Measurements from ENCODE around the gene AIMP1. TPM values are rescaled to one million over a fixed set of nuclear protein-coding genes. Genes with fewer than 3 reads are reported as not detected.

The AIMP1 gene
- total and polyA plus RNA-seq, 8 donors = 38.9 to 63.3 (median 52.7) TPM

DNA sequence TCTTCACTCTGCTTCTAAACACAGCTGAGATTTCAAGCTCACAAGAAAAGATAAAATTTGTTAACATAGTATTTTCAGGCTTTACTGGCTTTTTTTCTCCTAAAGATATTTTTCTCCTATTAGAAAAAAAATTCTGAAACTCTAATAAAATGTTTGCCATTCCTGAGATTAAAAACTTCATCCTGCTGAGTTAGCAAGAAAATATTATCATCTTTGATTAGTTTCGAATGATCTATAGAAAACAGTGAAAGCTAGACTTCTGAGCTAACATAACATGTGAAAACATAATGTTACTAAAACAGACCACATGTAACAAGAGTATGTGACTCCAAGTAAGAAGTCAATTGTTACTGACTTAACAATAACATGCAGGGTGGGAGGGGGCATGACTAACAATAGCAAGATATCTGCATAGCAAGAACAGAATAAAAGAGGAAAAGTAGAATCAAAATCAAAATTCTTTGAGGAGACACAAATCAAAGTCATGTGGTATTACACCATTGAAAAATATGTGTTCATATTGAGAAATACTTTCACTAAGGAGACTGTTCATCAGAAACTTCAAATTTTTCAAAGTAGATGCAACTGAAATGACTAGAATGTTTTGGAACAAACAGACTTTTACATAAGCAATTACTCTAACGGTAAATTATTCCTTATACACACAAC, 14.8 kb upstream of the AIMP1 start:
- DNase-seq (no peak), ATAC-seq (no peak)
- TF ChIP-seq, protein P1, sequence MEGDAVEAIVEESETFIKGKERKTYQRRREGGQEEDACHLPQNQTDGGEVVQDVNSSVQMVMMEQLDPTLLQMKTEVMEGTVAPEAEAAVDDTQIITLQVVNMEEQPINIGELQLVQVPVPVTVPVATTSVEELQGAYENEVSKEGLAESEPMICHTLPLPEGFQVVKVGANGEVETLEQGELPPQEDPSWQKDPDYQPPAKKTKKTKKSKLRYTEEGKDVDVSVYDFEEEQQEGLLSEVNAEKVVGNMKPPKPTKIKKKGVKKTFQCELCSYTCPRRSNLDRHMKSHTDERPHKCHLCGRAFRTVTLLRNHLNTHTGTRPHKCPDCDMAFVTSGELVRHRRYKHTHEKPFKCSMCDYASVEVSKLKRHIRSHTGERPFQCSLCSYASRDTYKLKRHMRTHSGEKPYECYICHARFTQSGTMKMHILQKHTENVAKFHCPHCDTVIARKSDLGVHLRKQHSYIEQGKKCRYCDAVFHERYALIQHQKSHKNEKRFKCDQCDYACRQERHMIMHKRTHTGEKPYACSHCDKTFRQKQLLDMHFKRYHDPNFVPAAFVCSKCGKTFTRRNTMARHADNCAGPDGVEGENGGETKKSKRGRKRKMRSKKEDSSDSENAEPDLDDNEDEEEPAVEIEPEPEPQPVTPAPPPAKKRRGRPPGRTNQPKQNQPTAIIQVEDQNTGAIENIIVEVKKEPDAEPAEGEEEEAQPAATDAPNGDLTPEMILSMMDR (IDR thresholded peaks at IDR 0.05) = no peak
- H3K27me3 ChIP-seq = no peaks in the 10 kb centered on the region
- H3K4me1 ChIP-seq = no peaks in the 10 kb centered on the region
- peaks cover 0 to 22% of the 10 kb centered on the region in 2 donors for H3K36me3 ChIP-seq
- H3K4me3 ChIP-seq = no peak overlapping the region
- intact Hi-C loops (cut with DNase I) = no loop called here
- H3K27ac ChIP-seq = no peak overlapping the region
- no peaks in the 10 kb centered on the region for H3K9me3 ChIP-seq

DNA sequence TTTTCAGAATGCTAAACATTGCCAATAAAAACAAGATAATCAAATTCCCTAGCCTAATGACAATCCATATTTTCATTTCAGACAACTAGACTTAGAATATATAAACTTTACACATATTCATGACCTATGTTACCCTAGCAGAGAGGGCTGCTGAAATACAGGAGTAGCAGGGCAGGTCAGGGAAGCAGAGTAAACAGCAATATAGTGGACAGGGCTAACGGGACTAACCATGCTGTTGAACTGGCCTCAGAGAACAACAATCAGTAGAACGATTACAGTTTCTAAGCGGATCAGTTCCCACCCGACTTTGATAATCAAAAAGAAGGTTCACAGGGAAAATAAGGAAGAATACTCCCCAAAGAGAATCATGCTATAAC, 14.3 kb upstream of the AIMP1 start:
- intact Hi-C loops (cut with DNase I) = no loop called here
- Histone ChIP-seq H3K27me3 (no peaks in the 10 kb centered on the region), H3K4me1 (no peaks in the 10 kb centered on the region), H3K36me3 (peaks cover 0 to 22% of the 10 kb centered on the region in 2 donors), H3K4me3 (no peak overlapping the region), H3K9me3 (no peaks in the 10 kb centered on the region), H3K27ac (no peak overlapping the region)
- TF ChIP-seq, protein P1 (IDR thresholded peaks at IDR 0.05) = no peak
- DNase-seq (no peak), ATAC-seq (no peak)

DNA sequence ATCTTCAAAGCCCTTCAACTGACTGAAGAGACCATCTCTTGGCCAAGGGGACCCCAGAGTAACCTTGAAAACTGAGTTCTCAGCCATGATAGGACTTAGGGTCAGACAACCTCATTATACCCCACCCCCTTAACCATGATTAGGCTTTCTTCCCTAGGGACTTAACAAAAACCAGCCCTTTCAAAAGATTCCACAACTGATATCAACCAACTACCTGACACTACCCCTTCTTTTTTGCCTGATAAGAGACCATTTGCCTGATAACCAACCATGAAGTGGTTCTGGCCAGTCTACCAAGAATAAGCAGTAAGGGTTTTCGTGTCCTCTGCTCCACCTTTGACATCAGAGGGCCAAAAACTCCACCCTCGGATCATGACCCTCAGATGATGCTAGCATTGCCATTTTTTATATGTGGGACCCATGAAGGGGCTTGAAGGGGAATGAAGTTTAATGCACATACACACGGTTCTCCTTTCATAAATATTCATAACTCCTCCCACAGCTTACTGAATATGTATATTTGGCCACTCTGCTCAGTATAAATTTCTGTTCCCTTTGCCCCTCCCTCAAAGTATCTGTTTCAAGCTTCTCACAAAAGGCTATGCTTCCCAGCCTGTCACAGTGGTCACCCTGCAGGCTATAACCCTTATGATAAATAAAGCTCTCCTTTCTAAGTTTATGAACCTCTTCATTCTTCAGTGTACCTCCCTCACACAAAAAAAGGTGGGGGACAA, 12.6 kb upstream of the AIMP1 start:
- DNase-seq (no peak), ATAC-seq (no peak)
- H3K36me3 ChIP-seq = peaks cover 0 to 20% of the 10 kb centered on the region in 2 donors
- intact Hi-C loops (cut with DNase I) = no loop called here
- TF ChIP-seq, protein P1 (IDR thresholded peaks at IDR 0.05) = no peak
- H3K4me3 ChIP-seq = no peak overlapping the region
- no peaks in the 10 kb centered on the region for H3K9me3 ChIP-seq
- H3K4me1 ChIP-seq = no peaks in the 10 kb centered on the region
- H3K27me3 ChIP-seq = no peaks in the 10 kb centered on the region
- no peak overlapping the region for H3K27ac ChIP-seq

DNA sequence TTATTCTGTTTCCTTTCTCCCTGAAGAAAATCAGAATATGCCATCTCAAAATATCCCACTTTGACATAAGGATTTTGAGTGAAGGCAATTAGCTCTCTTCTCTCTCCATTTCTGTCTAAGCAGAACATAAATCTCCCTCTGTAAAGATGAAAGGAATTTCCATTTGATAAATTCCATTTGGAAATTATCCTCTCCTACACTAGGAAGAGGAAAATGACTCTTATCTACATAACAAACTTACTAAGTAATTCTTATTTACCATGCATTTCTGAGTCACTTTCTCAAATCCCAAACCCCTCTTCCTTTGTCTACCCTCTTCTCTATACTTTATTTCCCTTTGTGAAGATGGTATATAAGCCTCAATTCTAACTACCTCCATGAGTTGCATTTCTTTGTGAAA, 11.7 kb upstream of the AIMP1 start:
- H3K9me3 ChIP-seq = no peaks in the 10 kb centered on the region
- no peak overlapping the region for H3K27ac ChIP-seq
- H3K4me3 ChIP-seq = no peak overlapping the region
- H3K36me3 ChIP-seq = peaks cover 0 to 19% of the 10 kb centered on the region in 2 donors
- TF ChIP-seq, protein P1 (IDR thresholded peaks at IDR 0.05) = no peak
- no peaks in the 10 kb centered on the region for H3K27me3 ChIP-seq
- no peaks in the 10 kb centered on the region for H3K4me1 ChIP-seq
- DNase-seq = no peak
- intact Hi-C loops (cut with DNase I) = no loop called here
- ATAC-seq = no peak

DNA sequence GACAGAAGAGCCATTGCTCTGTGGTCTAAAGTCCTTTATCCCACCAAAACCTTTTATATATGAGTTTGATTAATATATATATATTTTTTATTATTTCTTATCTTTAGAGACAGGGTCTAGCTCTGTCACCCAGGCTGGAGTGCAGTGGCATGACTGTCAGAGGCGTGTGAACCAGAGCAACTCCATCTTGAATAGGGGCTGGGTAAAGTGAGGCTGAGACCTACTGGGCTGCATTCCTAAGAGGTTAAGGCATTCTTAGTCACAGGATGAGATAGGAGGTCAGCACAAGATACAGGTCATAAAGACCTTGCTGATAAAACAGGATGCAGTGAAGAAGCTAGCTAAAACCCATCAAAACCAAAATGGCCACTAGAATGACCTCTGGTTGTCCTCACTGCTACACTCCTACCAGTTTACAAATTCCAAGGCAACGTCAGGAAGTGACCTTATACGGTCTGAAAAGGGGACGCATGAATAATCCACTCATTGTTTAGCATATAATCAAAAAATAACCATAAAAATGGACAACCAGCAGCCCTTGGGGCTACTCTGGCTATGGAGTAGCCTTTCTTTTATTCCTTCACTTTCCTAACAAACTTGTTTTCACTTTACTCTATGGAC, 10.8 kb upstream of the AIMP1 start:
- ATAC-seq (no peak), DNase-seq (no peak)
- intact Hi-C loops (cut with DNase I) = no loop called here
- Histone ChIP-seq H3K27ac (no peak overlapping the region), H3K4me3 (no peak overlapping the region), H3K9me3 (no peaks in the 10 kb centered on the region), H3K27me3 (no peaks in the 10 kb centered on the region), H3K4me1 (no peaks in the 10 kb centered on the region), H3K36me3 (peaks cover 0 to 13% of the 10 kb centered on the region in 2 donors)
- TF ChIP-seq, protein P1 (IDR thresholded peaks at IDR 0.05) = no peak
